Activated CD8-positive, alpha-beta T cell treated with anti-CD3 and anti-CD28 coated beads for 36 hours (primary cell): Measurements from ENCODE around the gene G6PD. TPM values are rescaled to one million over a fixed set of nuclear protein-coding genes. Genes with fewer than 3 reads are reported as not detected.

Experiments
- ATAC-seq: fragments of 200-7000 bp; cut with Tn5 transposase; one replicate; pipeline ENCODE4 v1.10.0; 2021; ENCODE audit warnings: mild to moderate bottlenecking, moderate library complexity
- CTCF ChIA-PET: fragments of 350-600 bp; sonication (Branson Sonifier 250); formaldehyde crosslinking; loops from one replicate; lab custom pipeline; 2021; ENCODE audit warnings: antibody characterized with exemption; lab: Charles Lee
- POLR2A ChIA-PET: fragments of 350-600 bp; sonication (Branson Sonifier 250); formaldehyde crosslinking; loops from one replicate; lab custom pipeline; 2021; ENCODE audit warnings: antibody characterized with exemption; lab: Charles Lee
- DNase-seq: peaks from one replicate; pipeline ENCODE4 v3.0.0-alpha.2; 2020
- H3K27ac Mint-ChIP-seq: one replicate; pipeline ENCODE4 v1.8.0; 2021; ENCODE audit warnings: mild to moderate bottlenecking, mixed read lengths
- H3K27me3 Mint-ChIP-seq: one replicate; pipeline ENCODE4 v1.8.0; 2021; ENCODE audit warnings: mixed read lengths
- H3K36me3 Mint-ChIP-seq: one replicate; pipeline ENCODE4 v1.8.0; 2021; ENCODE audit warnings: low read depth, mixed read lengths
- H3K4me1 Mint-ChIP-seq: one replicate; pipeline ENCODE4 v1.8.0; 2021; ENCODE audit warnings: low read depth, mixed read lengths
- H3K4me3 Mint-ChIP-seq: one replicate; pipeline ENCODE4 v1.8.0; 2021; ENCODE audit warnings: mild to moderate bottlenecking, moderate library complexity, mixed read lengths
- H3K9me3 Mint-ChIP-seq: one replicate; pipeline ENCODE4 v1.8.0; 2021; ENCODE audit warnings: mixed read lengths
- CTCF ChIP-seq: fragments of 200-600 bp; IDR thresholded peaks from one replicate; pipeline ENCODE4 v1.8.0; 2022; ENCODE audit warnings: antibody characterized with exemption, mild to moderate bottlenecking
- intact Hi-C: fragments of 100-400 bp; cut with micrococcal nuclease; formaldehyde crosslinking; loops from one replicate; pipeline ENCODE4 v1.10.0; 2022
- total RNA-seq, 2 experiments: library from RNA; stranded (reverse); gene quantifications; one replicate each; pipeline ENCODE4 v1.2.3, GENCODE V29; 2021

Gene G6PD
- total RNA-seq, 2 experiments from 2014 or later, result 88.4 to 92.5 TPM

- ChIA-PET POLR2A (interaction anchor here (0.9 to 2.6 kb wide), 6 partner anchors 9 to 89 kb away, joined by 3 to 16 read pairs (median 4); partner anchors contain the start of gene RPL10), CTCF (no interaction called here)
- Mint-ChIP-seq H3K27ac (peak overlapping the region; percentile 46), H3K4me1 (peaks cover 25% of the 10 kb centered on the region), H3K36me3 (peaks cover 16% of the 10 kb centered on the region), H3K27me3 (no peaks in the 10 kb centered on the region), H3K9me3 (no peaks in the 10 kb centered on the region), H3K4me3 (peak overlapping the region; percentile 89)
- ATAC-seq (no peak), DNase-seq (no peak)
- intact Hi-C loops, result no loop called here
- TF ChIP-seq CTCF, result no peak
Observed at GRCh38 chrX:154488336-154489075, 58.1 kb downstream of the G6PD start.

GRCh38 chrX:154487518-154488290 lies 58.9 kb downstream of the G6PD start:
- Mint-ChIP-seq H3K27me3 (no peaks in the 10 kb centered on the region), H3K36me3 (peaks cover 18% of the 10 kb centered on the region), H3K4me1 (peaks cover 29% of the 10 kb centered on the region), H3K4me3 (peak overlapping the region; percentile 71), H3K9me3 (no peaks in the 10 kb centered on the region), H3K27ac (no peak overlapping the region)
- ATAC-seq, result no peak
- DNase-seq, result no peak
- ChIA-PET CTCF (interaction anchor here (1.2 kb wide), 1 partner anchor 48 kb away, joined by 3 read pairs; no protein-coding TSS in a partner anchor), POLR2A (interaction anchor here (0.9 to 2.6 kb wide), 4 partner anchors 10 to 88 kb away, joined by 3 to 16 read pairs (median 3); partner anchors contain the start of gene RPL10)
- intact Hi-C loops, result no loop called here
- TF ChIP-seq CTCF, result no peak

- ChIA-PET POLR2A (interaction anchor here (0.9 to 1.6 kb wide), 10 partner anchors 9 to 86 kb away, joined by 3 to 5 read pairs (median 3); no protein-coding TSS in a partner anchor), CTCF (interaction anchor here (1.2 kb wide), 1 partner anchor 49 kb away, joined by 3 read pairs; no protein-coding TSS in a partner anchor)
- peaks cover 18% of the 10 kb centered on the region for H3K36me3 Mint-ChIP-seq
- DNase-seq, result peak; percentile 70
- H3K4me3 Mint-ChIP-seq, result peak within 1 kb of the TSS; percentile 71
- TF ChIP-seq CTCF, result no peak
- no peaks in the 10 kb centered on the region for H3K9me3 Mint-ChIP-seq
- intact Hi-C loops, result no loop called here
- no peaks in the 10 kb centered on the region for H3K27me3 Mint-ChIP-seq
- peak; percentile 24 for ATAC-seq
- peaks cover 29% of the 10 kb centered on the region for H3K4me1 Mint-ChIP-seq
- H3K27ac Mint-ChIP-seq, result peak within 1 kb of the TSS; percentile 72
Observed at GRCh38 chrX:154486396-154487207, 60.0 kb downstream of the G6PD start, which contains the start of gene UBL4A. Gene UBL4A, minus strand, starts transcription at chrX:154486615. Its CDS starts 31 bp downstream, at chrX:154486584.

GRCh38 chrX:154486052-154486395 lies 60.6 kb downstream of the G6PD start:
- Mint-ChIP-seq H3K4me3 (peak overlapping the region; percentile 71), H3K36me3 (peaks cover 18% of the 10 kb centered on the region), H3K27ac (no peak overlapping the region), H3K27me3 (no peaks in the 10 kb centered on the region), H3K9me3 (no peaks in the 10 kb centered on the region), H3K4me1 (peaks cover 25% of the 10 kb centered on the region)
- ChIA-PET POLR2A (interaction anchor here (0.9 to 1.6 kb wide), 10 partner anchors 8 to 85 kb away, joined by 3 to 5 read pairs (median 3); no protein-coding TSS in a partner anchor), CTCF (no interaction called here)
- TF ChIP-seq CTCF, result no peak
- intact Hi-C loops, result no loop called here
- no peak for ATAC-seq
- DNase-seq, result peak; percentile 39
